Measurements from ENCODE around the gene GAS2L1. TPM values are rescaled to one million over a fixed set of nuclear protein-coding genes. Genes with fewer than 3 reads are reported as not detected.
"Not testable (repeated sequence)": the region's sequence is repeated elsewhere in the genome, so short reads cannot be mapped to it uniquely, and the experiment has no call there.

Gene GAS2L1
- total RNA-seq, 1 donor from 2014 or later = 31.8 TPM

DNA sequence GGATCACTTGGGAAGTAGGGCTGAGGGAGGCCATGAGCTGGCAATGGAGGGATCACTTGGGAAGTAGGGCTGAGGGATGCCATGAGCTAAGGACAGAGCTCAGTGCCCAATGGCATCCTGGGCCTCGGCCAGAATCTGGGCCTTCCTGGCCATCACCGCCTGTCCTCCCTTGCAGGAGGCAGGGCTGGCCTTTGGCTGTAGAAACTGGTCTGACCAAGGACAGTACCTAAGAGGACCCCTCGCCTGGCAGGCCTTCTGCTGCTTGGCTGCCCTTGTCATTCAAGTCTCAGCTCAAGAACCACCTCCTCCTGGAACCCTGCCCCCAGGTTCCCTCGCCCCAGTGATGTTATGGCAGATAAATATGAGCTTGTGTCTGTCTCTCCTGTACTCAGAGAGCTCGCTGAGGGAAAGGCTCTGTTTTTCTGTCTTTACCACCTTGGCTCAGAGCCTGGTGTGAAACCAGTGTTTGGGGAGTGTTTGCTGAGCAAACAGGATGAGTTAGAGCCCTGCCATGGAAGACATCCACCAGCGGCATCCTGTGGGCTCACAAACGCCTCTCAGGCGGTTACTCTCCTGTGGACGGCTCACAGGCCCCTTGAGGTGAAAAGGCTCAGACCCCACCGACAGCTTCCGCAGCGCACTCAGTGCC, 28.4 kb downstream of the GAS2L1 start:
- no peak for DNase-seq (ENCODE audit: low spot score)
- ATAC-seq = no peak
- intact Hi-C loops (cut with DNase I) = no loop called here

- DNase-seq (ENCODE audit: low spot score) (no peak), ATAC-seq (no peak)
- intact Hi-C loops (cut with DNase I) = no loop called here
These were observed 29.2 kb downstream of the GAS2L1 start for GRCh38 chr22:29335656-29336055.

- ATAC-seq (peak; percentile 6), DNase-seq (ENCODE audit: low spot score) (no peak)
- intact Hi-C loops (cut with DNase I) = no loop called here
These were observed 30.5 kb downstream of the GAS2L1 start for GRCh38 chr22:29336751-29337490.

- intact Hi-C loops (cut with DNase I) = no loop called here
- ATAC-seq = no peak
- no peak for DNase-seq (ENCODE audit: low spot score)
These were observed 31.3 kb downstream of the GAS2L1 start for GRCh38 chr22:29337631-29338284.

- no peak for ATAC-seq
- intact Hi-C loops (cut with DNase I) = no loop called here
- DNase-seq (ENCODE audit: low spot score) = no peak
These were observed 31.9 kb downstream of the GAS2L1 start for GRCh38 chr22:29338398-29338797.

GRCh38 chr22:29339381-29340235, 33.2 kb downstream of the GAS2L1 start:
- DNase-seq (ENCODE audit: low spot score) (no peak), ATAC-seq (no peak)
- intact Hi-C loops (cut with DNase I) = no loop called here

DNA sequence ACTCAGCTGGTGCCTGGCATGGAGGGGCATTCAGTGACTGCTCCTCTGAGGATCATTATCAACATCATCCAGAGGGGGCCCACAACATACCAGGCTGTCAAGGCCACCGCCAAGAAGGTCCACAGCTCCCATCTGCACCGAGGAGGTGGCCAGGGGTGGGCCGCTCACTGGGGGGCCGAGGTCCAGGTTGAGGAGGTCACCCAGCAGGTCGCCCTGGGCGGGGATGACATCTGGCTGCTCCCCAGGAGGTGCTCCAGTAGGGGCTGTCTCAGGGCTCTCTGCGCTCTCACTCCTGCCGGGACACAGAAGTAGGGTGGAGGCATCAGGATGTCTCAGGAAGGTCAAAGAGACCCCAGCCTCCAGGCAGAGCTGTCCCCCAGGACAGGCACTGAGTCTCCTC, 34.1 kb downstream of the GAS2L1 start:
- DNase-seq (ENCODE audit: low spot score) (no peak), ATAC-seq (no peak)
- intact Hi-C loops (cut with DNase I) = no loop called here

DNA sequence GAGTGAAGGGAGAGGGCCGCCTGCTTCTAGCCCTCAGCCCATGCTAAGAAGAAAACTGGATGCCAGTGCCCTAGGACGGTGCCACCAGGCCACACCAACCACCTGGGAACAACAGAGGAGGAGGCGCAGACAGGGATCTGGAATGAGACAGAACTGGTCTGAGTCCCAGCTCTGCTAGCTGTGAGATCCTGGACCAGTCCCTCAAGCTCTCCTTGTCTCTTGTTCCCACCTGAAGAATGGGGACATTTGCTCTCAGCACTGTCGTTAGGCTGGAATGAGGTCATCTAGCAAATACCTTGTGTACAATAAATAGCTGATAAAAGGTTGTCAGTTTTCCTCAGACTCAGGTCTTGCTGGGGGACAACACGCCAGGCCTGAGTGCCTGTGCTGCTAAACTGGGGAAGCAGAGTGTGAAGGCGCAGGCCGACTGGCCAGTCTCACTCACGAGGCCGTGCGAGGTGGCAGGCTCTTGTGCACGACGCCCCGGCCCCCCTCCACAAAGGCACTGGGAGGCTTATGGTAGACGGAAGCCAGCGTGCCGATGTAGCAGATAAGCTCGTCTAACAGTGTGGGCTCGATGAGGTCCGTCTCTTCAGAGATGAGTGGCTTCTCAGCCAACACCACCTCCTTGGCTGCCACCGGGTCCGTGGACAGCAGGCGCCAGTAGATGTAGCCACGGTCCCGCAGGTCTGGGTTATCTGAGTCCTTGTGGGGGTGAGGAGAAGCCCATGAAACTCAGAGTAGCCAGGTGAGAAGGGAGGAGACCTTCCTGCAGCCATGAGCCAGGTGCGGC, 34.8 kb downstream of the GAS2L1 start:
- no peak for ATAC-seq
- DNase-seq (ENCODE audit: low spot score) = no peak
- intact Hi-C loops (cut with DNase I) = no loop called here

DNA sequence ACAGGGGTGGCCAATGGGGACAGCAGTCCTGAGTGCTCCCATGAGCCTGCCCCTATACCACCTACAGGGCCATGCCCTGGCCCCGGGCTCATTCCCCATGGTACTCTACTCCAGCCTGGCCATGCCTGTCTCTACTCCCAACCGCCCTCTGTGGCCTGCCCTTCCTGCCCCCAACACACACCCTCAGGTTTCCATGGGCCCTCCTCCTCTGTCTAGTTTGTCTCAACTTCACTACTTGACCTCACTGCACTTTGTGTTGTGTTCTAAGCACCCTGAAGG, 35.3 kb downstream of the GAS2L1 start:
- DNase-seq (ENCODE audit: low spot score) (no peak), ATAC-seq (no peak)
- intact Hi-C loops (cut with DNase I) = no loop called here

DNA sequence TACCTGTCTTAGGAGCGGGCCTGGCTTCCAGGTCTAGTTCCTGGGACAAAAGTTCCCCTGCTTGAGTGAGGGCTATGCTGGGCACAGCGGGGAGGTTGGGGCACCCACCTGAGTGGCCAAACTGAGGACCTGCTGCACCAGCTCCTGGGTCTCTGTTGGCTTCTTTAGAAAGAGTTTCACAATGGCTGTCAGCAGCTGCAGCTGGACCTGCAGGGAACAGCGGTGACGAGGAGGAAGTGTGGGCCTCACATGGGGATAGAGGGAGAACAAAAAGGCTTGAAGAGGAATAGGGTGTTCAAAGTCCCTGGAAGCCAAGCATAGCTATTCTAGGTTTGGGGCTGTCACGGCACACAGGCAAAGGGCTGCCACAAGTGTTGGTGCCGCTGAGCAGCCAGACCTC, 35.7 kb downstream of the GAS2L1 start:
- DNase-seq (ENCODE audit: low spot score) (no peak), ATAC-seq (no peak)
- intact Hi-C loops (cut with DNase I) = no loop called here

GRCh38 chr22:29342577-29343312, 36.3 kb downstream of the GAS2L1 start:
- DNase-seq (ENCODE audit: low spot score) = no peak
- intact Hi-C loops (cut with DNase I) = no loop called here
- no peak for ATAC-seq

DNA sequence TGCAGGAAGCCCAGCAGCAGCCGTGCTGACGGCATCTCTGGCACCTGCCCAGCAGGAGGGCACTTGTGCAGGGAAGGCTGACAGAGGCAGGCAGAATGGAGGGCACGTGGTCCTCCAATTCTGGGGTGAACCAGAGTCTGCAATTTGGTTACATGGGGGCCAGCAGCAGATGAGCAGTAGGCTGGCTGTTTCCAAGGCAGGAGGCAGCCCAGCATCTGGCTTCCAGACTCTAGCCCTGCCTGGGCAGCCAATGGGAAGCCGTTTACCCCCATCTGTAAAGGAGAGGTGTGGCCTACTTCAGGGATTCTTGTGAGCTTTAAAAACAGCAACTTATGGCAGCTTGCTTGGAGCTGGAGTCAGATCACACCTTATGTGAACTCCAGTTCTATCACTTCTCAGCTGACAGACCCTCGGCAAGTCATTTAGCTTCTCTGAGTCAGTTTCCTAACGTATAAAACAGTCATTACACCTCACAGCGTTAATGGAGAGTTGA, 36.9 kb downstream of the GAS2L1 start:
- no peak for DNase-seq (ENCODE audit: low spot score)
- intact Hi-C loops (cut with DNase I) = no loop called here
- no peak for ATAC-seq

DNA sequence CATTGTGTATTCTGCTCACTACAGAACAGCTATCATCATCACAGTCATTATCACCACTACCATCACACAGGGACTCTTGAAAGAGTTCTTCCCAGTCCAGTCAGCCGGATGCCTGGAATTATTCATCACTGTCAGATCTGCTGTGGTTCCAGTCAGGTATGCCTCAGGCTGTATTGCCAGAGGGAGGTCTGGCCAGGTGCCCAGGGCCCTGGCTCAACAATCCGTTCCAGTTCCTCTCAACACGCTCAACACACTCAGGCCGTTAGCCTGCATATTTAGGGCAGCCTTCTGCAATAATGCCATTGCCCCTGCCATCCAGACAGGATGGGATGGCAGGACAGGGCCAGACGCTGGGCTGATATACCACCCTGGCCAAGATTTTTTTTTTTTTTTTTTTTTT, 37.7 kb downstream of the GAS2L1 start:
- DNase-seq (ENCODE audit: low spot score) = no peak
- intact Hi-C loops (cut with DNase I) = no loop called here

GRCh38 chr22:29344889-29345288, 38.4 kb downstream of the GAS2L1 start:
- ATAC-seq; intact Hi-C loops (cut with DNase I); DNase-seq (ENCODE audit: low spot score): not testable (repeated sequence)

More for the DNA sequence above, 37.7 kb downstream of the GAS2L1 start:
- ATAC-seq = no peak

GRCh38 chr22:29345932-29346331, 39.5 kb downstream of the GAS2L1 start:
- DNase-seq (ENCODE audit: low spot score) (no peak), ATAC-seq (peak; percentile 62)
- intact Hi-C loops (cut with DNase I) = no loop called here

- peak; percentile 52 for ATAC-seq
These were observed 40.2 kb downstream of the GAS2L1 start for GRCh38 chr22:29346659-29347058.

DNA sequence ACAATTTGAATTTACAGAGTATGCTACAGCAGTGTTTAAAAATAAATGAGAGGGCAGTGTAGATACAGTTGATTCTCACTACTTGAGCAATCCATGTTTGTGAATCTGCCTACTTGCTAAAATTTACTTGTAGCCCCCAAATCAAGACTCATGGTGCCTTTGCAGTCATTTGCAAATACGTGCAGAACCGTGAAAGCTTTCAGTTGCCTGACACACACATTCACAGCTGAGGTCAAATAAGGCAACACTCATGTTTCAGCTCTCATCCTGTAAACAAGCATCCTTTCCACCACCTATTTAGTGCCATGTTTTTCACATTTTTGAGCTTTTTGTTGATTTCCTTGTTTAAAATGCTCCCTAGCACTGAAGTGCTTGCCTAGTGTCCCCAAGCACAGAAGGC, 41.6 kb downstream of the GAS2L1 start:
- DNase-seq (ENCODE audit: low spot score) (no peak), ATAC-seq (no peak)

More at GRCh38 chr22:29346659-29347058, 40.2 kb downstream of the GAS2L1 start:
- DNase-seq (ENCODE audit: low spot score) = no peak
- intact Hi-C loops (cut with DNase I) = no loop called here

DNA sequence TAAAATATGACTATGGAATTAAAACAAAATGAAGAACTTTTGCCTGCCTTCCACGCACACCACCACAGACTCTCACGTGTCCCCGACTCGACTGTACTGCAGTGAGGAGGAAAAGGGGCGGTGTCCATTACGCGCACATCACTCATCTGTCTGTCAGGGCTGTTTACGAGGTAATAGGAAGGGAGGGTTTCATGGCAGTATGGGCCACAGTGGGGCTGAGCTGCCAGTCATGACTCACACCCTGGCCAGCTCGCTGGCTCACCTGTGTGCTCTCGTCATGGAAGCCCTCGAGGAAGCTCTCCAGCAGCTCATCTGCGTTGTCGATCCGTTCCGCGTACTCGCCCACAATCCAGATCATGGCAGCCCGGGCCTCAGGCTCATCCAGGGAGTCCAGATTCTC, 42.5 kb downstream of the GAS2L1 start:
- DNase-seq (ENCODE audit: low spot score) (no peak), ATAC-seq (no peak)
- intact Hi-C loops (cut with DNase I) = no loop called here

More for the DNA sequence above, 41.6 kb downstream of the GAS2L1 start:
- intact Hi-C loops (cut with DNase I) = no loop called here

Data from sciatic nerve (tissue), 2 donors.